ENCODE measurements around the gene GARIN5B.

DNA sequence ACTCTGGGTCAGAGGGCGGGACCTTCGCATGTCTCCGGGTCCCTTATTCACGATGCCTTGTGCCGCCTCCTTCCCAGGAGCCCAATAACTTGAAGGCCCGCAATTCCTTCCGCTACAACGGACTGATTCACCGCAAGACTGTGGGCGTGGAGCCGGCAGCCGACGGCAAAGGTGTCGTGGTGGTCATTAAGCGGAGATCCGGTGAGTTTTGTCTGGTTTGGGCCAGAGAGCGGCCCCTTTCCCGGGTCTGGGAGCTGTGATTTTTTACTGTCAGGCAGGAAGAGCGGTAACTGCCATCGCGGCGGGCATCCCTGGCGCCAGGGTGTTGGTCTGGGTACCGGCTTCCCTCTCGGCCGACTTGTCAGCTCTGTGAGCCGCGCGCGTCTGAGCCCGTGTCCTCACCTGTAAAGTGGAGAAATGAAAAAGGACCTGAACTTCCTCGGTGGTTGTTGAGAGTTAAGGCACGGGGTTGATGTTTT lies 23.5 kb upstream of the GARIN5B start:
- TF ChIP-seq EZH2 (IDR thresholded peaks at IDR 0.05) (no peak), POLR2AphosphoS5 (IDR thresholded peaks at IDR 0.05; ENCODE audit: borderline replicate concordance, low read depth, low read length) (no peak)

Data from SK-N-MC (cell line).